Iris pigment epithelial cell (primary cell): Measurements from ENCODE around the gene MAPK8.

Source experiments
- DNase-seq: peaks from one replicate; pipeline ENCODE4 v3.0.0-alpha.2; 2011; ENCODE audit warnings: low read depth

MAPK8 gene

GRCh38 chr10:48462482-48463020, 156.1 kb downstream of the MAPK8 start:
- DNase-seq = no peak

GRCh38 chr10:48463318-48464003, 157.0 kb downstream of the MAPK8 start:
- no peak for DNase-seq

- no peak for DNase-seq
Observed at GRCh38 chr10:48464121-48464870, 157.8 kb downstream of the MAPK8 start.

GRCh38 chr10:48464871-48465736, 158.6 kb downstream of the MAPK8 start:
- DNase-seq = no peak

GRCh38 chr10:48465860-48466521, 159.5 kb downstream of the MAPK8 start:
- no peak for DNase-seq

- DNase-seq = no peak
Observed at GRCh38 chr10:48466611-48467240, 160.2 kb downstream of the MAPK8 start.

- DNase-seq = no peak
Observed at GRCh38 chr10:48467669-48468068, 161.2 kb downstream of the MAPK8 start.

GRCh38 chr10:48468130-48468790, 161.8 kb downstream of the MAPK8 start:
- no peak for DNase-seq

GRCh38 chr10:48468866-48469511, 162.5 kb downstream of the MAPK8 start:
- no peak for DNase-seq

GRCh38 chr10:48469516-48470020, 163.1 kb downstream of the MAPK8 start:
- no peak for DNase-seq

GRCh38 chr10:48470115-48470892, 163.8 kb downstream of the MAPK8 start:
- no peak for DNase-seq

GRCh38 chr10:48470893-48471805, 164.7 kb downstream of the MAPK8 start:
- peak; percentile 19 for DNase-seq

GRCh38 chr10:48472501-48473069, 166.1 kb downstream of the MAPK8 start:
- no peak for DNase-seq

- no peak for DNase-seq
Observed at GRCh38 chr10:48473704-48474103, 167.2 kb downstream of the MAPK8 start.

- no peak for DNase-seq
Observed at GRCh38 chr10:48474765-48475365, 168.4 kb downstream of the MAPK8 start.

- DNase-seq = no peak
Observed at GRCh38 chr10:48475943-48476278, 169.4 kb downstream of the MAPK8 start.

GRCh38 chr10:48476279-48476982, 170.0 kb downstream of the MAPK8 start:
- no peak for DNase-seq
